Muscle layer of duodenum (tissue), 2 donors: ENCODE data around the gene LRRN4.
A peak's percentile ranks its signal among the peaks of the same experiment; 100 is the strongest.

Experiments
- H3K27ac ChIP-seq: one replicate; pipeline ENCODE4 v1.7.0; 2013; ENCODE audit warnings: mild to moderate bottlenecking, low read length
- H3K27me3 ChIP-seq: one replicate; pipeline ENCODE4 v1.7.0; 2013; ENCODE audit warnings: low read depth, mild to moderate bottlenecking, control low read depth, low read length
- H3K36me3 ChIP-seq, 2 donors: one replicate each; pipeline ENCODE4 v1.7.0; 2013; ENCODE audit warnings: low read length in 2 of 2, control low read depth in 1 of 2, mild to moderate bottlenecking in 1 of 2; ENCODE audit not compliant: insufficient read depth in 2 of 2, control insufficient read depth in 1 of 2
- H3K4me1 ChIP-seq, 2 donors: one replicate each; pipeline ENCODE4 v1.7.0; 2013; ENCODE audit warnings: low read length in 2 of 2, mild to moderate bottlenecking in 2 of 2, control low read depth in 1 of 2, moderate library complexity in 1 of 2; ENCODE audit not compliant: insufficient read depth in 2 of 2, control insufficient read depth in 1 of 2
- H3K4me3 ChIP-seq, 2 donors: one replicate each; pipeline ENCODE4 v1.7.0; 2013; ENCODE audit warnings: low read length in 2 of 2, low read depth in 1 of 2, mild to moderate bottlenecking in 1 of 2
- H3K9me3 ChIP-seq, 2 donors: one replicate each; pipeline ENCODE4 v1.7.0; 2013; ENCODE audit warnings: low read length in 2 of 2, control low read depth in 1 of 2, mild to moderate bottlenecking in 1 of 2; ENCODE audit not compliant: control insufficient read depth in 1 of 2
- donor health status: healthy.

Gene LRRN4

GRCh38 chr20:6028818-6029217 lies 25.0 kb downstream of the LRRN4 start:
- Histone ChIP-seq H3K27me3 (no peaks in the 10 kb centered on the region), H3K4me1 (peaks cover 5 to 16% of the 10 kb centered on the region in 2 donors), H3K36me3 (peaks cover 9 to 16% of the 10 kb centered on the region in 2 donors), H3K27ac (no peak overlapping the region), H3K9me3 (peaks cover 0 to 3% of the 10 kb centered on the region in 2 donors), H3K4me3 (no peak overlapping the region)

- Histone ChIP-seq H3K4me3 (no peak overlapping the region), H3K36me3 (peaks cover 15 to 17% of the 10 kb centered on the region in 2 donors), H3K27me3 (no peaks in the 10 kb centered on the region), H3K4me1 (peaks cover 5 to 15% of the 10 kb centered on the region in 2 donors), H3K9me3 (peaks cover 0 to 3% of the 10 kb centered on the region in 2 donors), H3K27ac (no peak overlapping the region)
Measured at GRCh38 chr20:6026051-6026450, 27.8 kb downstream of the LRRN4 start.

GRCh38 chr20:6024768-6025167 lies 29.1 kb downstream of the LRRN4 start:
- Histone ChIP-seq H3K27ac (no peak overlapping the region), H3K9me3 (peaks cover 0 to 3% of the 10 kb centered on the region in 2 donors), H3K4me3 (no peak overlapping the region), H3K36me3 (peaks cover 15 to 17% of the 10 kb centered on the region in 2 donors), H3K4me1 (peaks cover 5 to 7% of the 10 kb centered on the region in 2 donors), H3K27me3 (no peaks in the 10 kb centered on the region)

GRCh38 chr20:6017880-6018279 lies 36.0 kb downstream of the LRRN4 start:
- Histone ChIP-seq H3K27ac (no peak overlapping the region), H3K9me3 (no peaks in the 10 kb centered on the region), H3K36me3 (peaks cover 17 to 19% of the 10 kb centered on the region in 2 donors)

GRCh38 chr20:6017467-6017866 lies 36.4 kb downstream of the LRRN4 start:
- Histone ChIP-seq H3K36me3 (peaks cover 19 to 21% of the 10 kb centered on the region in 2 donors), H3K4me1 (no peaks in the 10 kb centered on the region), H3K27ac (no peak overlapping the region), H3K9me3 (no peaks in the 10 kb centered on the region), H3K4me3 (no peak overlapping the region), H3K27me3 (no peaks in the 10 kb centered on the region)

More at GRCh38 chr20:6017880-6018279, 36.0 kb downstream of the LRRN4 start:
- Histone ChIP-seq H3K4me1 (no peaks in the 10 kb centered on the region), H3K27me3 (no peaks in the 10 kb centered on the region), H3K4me3 (no peak overlapping the region)

- Histone ChIP-seq H3K4me3 (no peak overlapping the region), H3K4me1 (no peaks in the 10 kb centered on the region), H3K27me3 (no peaks in the 10 kb centered on the region), H3K36me3 (peaks cover 30 to 39% of the 10 kb centered on the region in 2 donors), H3K9me3 (no peaks in the 10 kb centered on the region), H3K27ac (no peak overlapping the region)
Measured at GRCh38 chr20:6014957-6015356, 38.9 kb downstream of the LRRN4 start.

GRCh38 chr20:6014017-6014416 lies 39.8 kb downstream of the LRRN4 start:
- Histone ChIP-seq H3K4me3 (no peak overlapping the region), H3K4me1 (no peaks in the 10 kb centered on the region), H3K36me3 (peaks cover 33 to 42% of the 10 kb centered on the region in 2 donors), H3K27ac (no peak overlapping the region), H3K27me3 (no peaks in the 10 kb centered on the region), H3K9me3 (no peaks in the 10 kb centered on the region)

- Histone ChIP-seq H3K27ac (no peak overlapping the region), H3K36me3 (peaks cover 29 to 39% of the 10 kb centered on the region in 2 donors), H3K27me3 (no peaks in the 10 kb centered on the region), H3K9me3 (no peaks in the 10 kb centered on the region), H3K4me3 (no peak overlapping the region), H3K4me1 (peaks cover 0 to 16% of the 10 kb centered on the region in 2 donors)
Measured at GRCh38 chr20:6012179-6012578, 41.7 kb downstream of the LRRN4 start.

- Histone ChIP-seq H3K36me3 (peaks cover 16 to 24% of the 10 kb centered on the region in 2 donors), H3K27me3 (no peaks in the 10 kb centered on the region), H3K4me3 (peak overlapping the region; percentile 32 to 87), H3K27ac (peak overlapping the region; percentile 7), H3K4me1 (peaks cover 0 to 20% of the 10 kb centered on the region in 2 donors), H3K9me3 (no peaks in the 10 kb centered on the region)
Measured at GRCh38 chr20:6008254-6008653, 45.6 kb downstream of the LRRN4 start.

GRCh38 chr20:6007529-6008103 lies 46.2 kb downstream of the LRRN4 start:
- peaks cover 13 to 23% of the 10 kb centered on the region in 2 donors for H3K36me3 ChIP-seq

GRCh38 chr20:6007094-6007528 lies 46.7 kb downstream of the LRRN4 start:
- Histone ChIP-seq H3K36me3 (peaks cover 8 to 21% of the 10 kb centered on the region in 2 donors), H3K27me3 (no peaks in the 10 kb centered on the region), H3K9me3 (no peaks in the 10 kb centered on the region), H3K4me1 (peaks cover 0 to 20% of the 10 kb centered on the region in 2 donors), H3K27ac (peak overlapping the region; percentile 32), H3K4me3 (peak overlapping the region; percentile 87)

More at GRCh38 chr20:6007529-6008103, 46.2 kb downstream of the LRRN4 start:
- H3K27me3 ChIP-seq, result no peaks in the 10 kb centered on the region
- H3K27ac ChIP-seq, result peak overlapping the region; percentile 32
- peaks cover 0 to 20% of the 10 kb centered on the region in 2 donors for H3K4me1 ChIP-seq
- peak overlapping the region; percentile 87 for H3K4me3 ChIP-seq
- no peaks in the 10 kb centered on the region for H3K9me3 ChIP-seq

GRCh38 chr20:6006603-6006949 lies 47.3 kb downstream of the LRRN4 start:
- Histone ChIP-seq H3K4me1 (peaks cover 0 to 20% of the 10 kb centered on the region in 2 donors), H3K27me3 (no peaks in the 10 kb centered on the region), H3K36me3 (peaks cover 6 to 16% of the 10 kb centered on the region in 2 donors), H3K9me3 (no peaks in the 10 kb centered on the region), H3K4me3 (peak overlapping the region; percentile 87), H3K27ac (peak overlapping the region; percentile 32)
